Parathyroid adenoma (tissue), 2 donors: ENCODE results near the gene GRM1.

Source experiments
- H2AFZ ChIP-seq: fragments of 300-600 bp; sonication (generic); one replicate; pipeline ENCODE4 v1.7.0; 2017; ENCODE audit warnings: antibody characterized with exemption, mild to moderate bottlenecking
- H3K27ac ChIP-seq: fragments of 300-600 bp; sonication (generic); one replicate; pipeline ENCODE4 v1.7.0; 2017
- H3K27me3 ChIP-seq: fragments of 300-600 bp; sonication (generic); one replicate; pipeline ENCODE4 v1.7.0; 2017; ENCODE audit warnings: low read length; ENCODE audit not compliant: control insufficient read depth, insufficient read depth
- H3K36me3 ChIP-seq: fragments of 300-600 bp; sonication (generic); one replicate; pipeline ENCODE4 v1.7.0; 2017; ENCODE audit warnings: low read length; ENCODE audit not compliant: control insufficient read depth, insufficient read depth
- H3K4me1 ChIP-seq: fragments of 300-600 bp; sonication (generic); one replicate; pipeline ENCODE4 v1.7.0; 2017; ENCODE audit warnings: control low read depth
- H3K4me2 ChIP-seq: fragments of 300-600 bp; sonication (generic); one replicate; pipeline ENCODE4 v1.7.0; 2017; ENCODE audit warnings: low read length
- H3K4me3 ChIP-seq: fragments of 300-600 bp; sonication (generic); one replicate; pipeline ENCODE4 v1.7.0; 2017; ENCODE audit warnings: low read depth, low read length
- H3K79me2 ChIP-seq: fragments of 300-600 bp; sonication (generic); one replicate; pipeline ENCODE4 v1.7.0; 2017; ENCODE audit warnings: control low read depth
- H3K9ac ChIP-seq: fragments of 300-600 bp; sonication (generic); one replicate; pipeline ENCODE4 v1.7.0; 2017; ENCODE audit warnings: mild to moderate bottlenecking
- H3K9me3 ChIP-seq: fragments of 300-600 bp; sonication (generic); one replicate; pipeline ENCODE4 v1.7.0; 2017; ENCODE audit warnings: low read length; ENCODE audit not compliant: control insufficient read depth
- TF ChIP-seq, protein P1 (sequence below): fragments of 300-600 bp; sonication (generic); IDR thresholded peaks from one replicate; pipeline ENCODE4 v1.7.0; 2017; ENCODE audit warnings: antibody characterized with exemption, mild to moderate bottlenecking
- donor health status: primary hyperparathyroidism.

Gene GRM1

DNA sequence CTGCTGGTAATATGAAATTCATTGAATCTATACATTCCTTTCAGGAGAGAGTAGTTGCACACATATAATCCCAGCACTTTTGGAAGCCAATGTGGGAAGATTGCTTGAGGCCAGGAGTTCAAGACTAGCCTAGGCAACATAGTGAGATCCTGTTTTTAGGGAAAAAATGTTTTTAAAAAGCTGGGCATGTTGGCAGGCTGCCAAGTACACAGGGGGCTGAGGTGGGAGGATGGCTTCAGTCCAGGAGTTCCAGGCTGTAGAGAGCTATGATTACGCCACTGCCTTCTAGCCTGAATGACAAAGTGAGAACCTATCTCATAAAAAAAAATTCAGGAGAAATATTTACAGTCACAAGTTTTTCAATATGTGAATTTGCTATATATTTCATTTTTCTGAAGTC, 71.9 kb downstream of the GRM1 start:
- H3K27ac ChIP-seq: no peak overlapping the region
- H2AFZ ChIP-seq: no peak overlapping the region
- no peaks in the 10 kb centered on the region for H3K9me3 ChIP-seq
- H3K4me1 ChIP-seq: no peaks in the 10 kb centered on the region
- no peaks in the 10 kb centered on the region for H3K27me3 ChIP-seq
- no peaks in the 10 kb centered on the region for H3K36me3 ChIP-seq
- TF ChIP-seq, protein P1, sequence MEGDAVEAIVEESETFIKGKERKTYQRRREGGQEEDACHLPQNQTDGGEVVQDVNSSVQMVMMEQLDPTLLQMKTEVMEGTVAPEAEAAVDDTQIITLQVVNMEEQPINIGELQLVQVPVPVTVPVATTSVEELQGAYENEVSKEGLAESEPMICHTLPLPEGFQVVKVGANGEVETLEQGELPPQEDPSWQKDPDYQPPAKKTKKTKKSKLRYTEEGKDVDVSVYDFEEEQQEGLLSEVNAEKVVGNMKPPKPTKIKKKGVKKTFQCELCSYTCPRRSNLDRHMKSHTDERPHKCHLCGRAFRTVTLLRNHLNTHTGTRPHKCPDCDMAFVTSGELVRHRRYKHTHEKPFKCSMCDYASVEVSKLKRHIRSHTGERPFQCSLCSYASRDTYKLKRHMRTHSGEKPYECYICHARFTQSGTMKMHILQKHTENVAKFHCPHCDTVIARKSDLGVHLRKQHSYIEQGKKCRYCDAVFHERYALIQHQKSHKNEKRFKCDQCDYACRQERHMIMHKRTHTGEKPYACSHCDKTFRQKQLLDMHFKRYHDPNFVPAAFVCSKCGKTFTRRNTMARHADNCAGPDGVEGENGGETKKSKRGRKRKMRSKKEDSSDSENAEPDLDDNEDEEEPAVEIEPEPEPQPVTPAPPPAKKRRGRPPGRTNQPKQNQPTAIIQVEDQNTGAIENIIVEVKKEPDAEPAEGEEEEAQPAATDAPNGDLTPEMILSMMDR: no peak
- H3K79me2 ChIP-seq: no peaks in the 10 kb centered on the region
- no peak overlapping the region for H3K4me3 ChIP-seq
- no peak overlapping the region for H3K4me2 ChIP-seq
- no peak overlapping the region for H3K9ac ChIP-seq

DNA sequence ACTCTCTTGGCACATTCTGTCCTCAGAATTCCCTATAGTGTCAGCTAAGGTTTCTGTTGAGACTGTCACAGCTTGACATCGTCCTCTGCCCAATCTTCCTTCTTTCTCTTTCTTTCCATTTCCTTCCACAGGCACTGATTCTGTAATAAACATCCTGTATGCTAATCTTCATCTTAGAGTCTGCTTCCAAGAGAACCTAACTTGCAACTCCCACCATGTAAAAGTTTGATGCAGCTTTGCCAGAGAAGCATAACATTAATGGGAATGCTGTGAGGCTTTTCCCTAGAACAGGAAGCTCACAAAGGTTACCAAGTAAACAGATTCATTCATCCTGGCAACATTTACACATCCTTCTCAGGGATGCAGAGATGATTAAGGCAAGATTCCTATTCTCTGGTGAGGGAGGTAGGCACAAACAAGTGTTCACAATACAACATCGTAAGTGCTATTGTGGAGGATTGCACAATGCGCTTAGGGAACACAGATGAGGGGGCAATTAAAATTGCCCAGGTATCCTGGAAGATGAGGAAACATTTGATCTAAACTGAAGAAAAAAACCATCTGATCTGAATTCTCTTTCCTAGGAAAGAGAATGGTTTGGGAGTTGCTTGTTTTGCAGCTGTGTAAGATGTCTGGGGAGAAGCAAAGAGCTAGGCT, 74.7 kb downstream of the GRM1 start:
- Histone ChIP-seq H3K9me3 (no peaks in the 10 kb centered on the region), H3K9ac (no peak overlapping the region), H3K4me3 (no peak overlapping the region), H3K36me3 (no peaks in the 10 kb centered on the region), H3K4me1 (no peaks in the 10 kb centered on the region), H3K27ac (no peak overlapping the region), H3K79me2 (no peaks in the 10 kb centered on the region), H2AFZ (no peak overlapping the region), H3K27me3 (no peaks in the 10 kb centered on the region), H3K4me2 (no peak overlapping the region)
- TF ChIP-seq, protein P1: no peak

DNA sequence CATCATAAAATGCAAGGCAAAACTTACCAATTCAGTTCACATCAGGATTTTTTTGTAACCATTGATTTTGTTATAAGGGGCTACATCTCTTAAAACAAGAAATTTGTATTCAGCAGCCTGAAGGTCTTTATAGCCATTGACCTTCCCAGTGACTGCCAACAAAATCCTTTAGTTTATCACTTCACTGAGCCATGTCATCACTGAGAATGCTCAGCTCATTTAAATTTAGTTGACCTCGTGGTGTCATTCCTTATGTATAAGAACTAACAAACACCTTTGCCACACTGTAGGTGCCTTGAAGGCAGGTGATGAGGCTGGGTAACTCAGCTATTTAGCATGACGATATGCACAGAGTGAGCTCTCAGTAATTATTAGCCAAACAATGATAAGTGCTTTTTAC, 77.7 kb downstream of the GRM1 start:
- no peaks in the 10 kb centered on the region for H3K27me3 ChIP-seq
- no peak overlapping the region for H3K4me2 ChIP-seq
- no peak overlapping the region for H3K4me3 ChIP-seq
- no peaks in the 10 kb centered on the region for H3K4me1 ChIP-seq
- TF ChIP-seq, protein P1: no peak
- H2AFZ ChIP-seq: no peak overlapping the region
- H3K9ac ChIP-seq: no peak overlapping the region
- no peaks in the 10 kb centered on the region for H3K36me3 ChIP-seq
- no peaks in the 10 kb centered on the region for H3K79me2 ChIP-seq
- no peaks in the 10 kb centered on the region for H3K9me3 ChIP-seq
- H3K27ac ChIP-seq: no peak overlapping the region

DNA sequence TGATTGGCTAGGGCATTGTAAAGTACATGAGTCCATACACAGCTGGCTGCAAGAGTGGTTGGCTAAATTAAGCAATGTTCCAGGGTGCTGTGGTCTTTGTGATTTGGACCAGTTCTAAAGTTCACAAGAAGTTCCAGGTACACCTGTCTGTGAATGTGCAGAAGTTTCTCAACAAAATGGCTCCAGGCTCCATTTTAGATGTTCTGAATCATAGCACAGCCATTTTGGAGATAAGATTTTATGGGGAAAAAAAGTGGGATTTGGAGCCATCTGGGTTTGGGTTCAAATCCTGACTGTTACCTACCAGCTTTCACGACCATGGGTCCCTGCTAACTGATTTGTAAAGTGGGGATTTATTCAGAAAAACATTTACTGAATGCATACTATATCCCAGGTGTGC, 82.1 kb downstream of the GRM1 start:
- H3K36me3 ChIP-seq: no peaks in the 10 kb centered on the region
- H3K27ac ChIP-seq: no peak overlapping the region
- H3K4me3 ChIP-seq: no peak overlapping the region
- H3K79me2 ChIP-seq: no peaks in the 10 kb centered on the region
- H3K4me1 ChIP-seq: no peaks in the 10 kb centered on the region
- no peaks in the 10 kb centered on the region for H3K27me3 ChIP-seq
- no peaks in the 10 kb centered on the region for H3K9me3 ChIP-seq
- TF ChIP-seq, protein P1: no peak
- no peak overlapping the region for H3K4me2 ChIP-seq
- no peak overlapping the region for H2AFZ ChIP-seq
- no peak overlapping the region for H3K9ac ChIP-seq

DNA sequence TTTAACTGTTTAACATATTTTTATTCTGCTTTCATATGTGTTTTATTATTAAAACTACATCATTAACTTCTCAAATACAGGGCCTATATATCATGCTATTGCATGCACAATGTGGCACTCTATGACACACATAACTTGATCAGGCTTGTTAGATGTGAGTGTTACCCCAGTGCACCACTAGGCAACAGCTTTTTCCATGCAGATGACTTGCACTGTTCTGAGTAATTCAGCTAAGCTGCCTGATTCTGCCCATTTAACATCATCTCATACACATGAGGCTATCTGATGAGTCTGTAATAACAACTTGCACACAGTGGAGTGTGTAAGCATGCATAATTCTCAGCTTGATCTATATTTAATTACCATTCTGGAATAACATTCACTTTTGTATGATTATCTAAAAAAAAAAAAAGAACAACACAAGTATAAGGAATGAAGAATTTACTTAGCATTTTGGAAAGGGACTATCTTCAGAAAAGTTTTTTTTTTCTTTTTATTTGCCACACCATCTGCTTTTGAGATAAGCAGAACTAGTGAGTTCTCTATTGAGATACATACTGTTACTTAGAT, 83.1 kb downstream of the GRM1 start:
- TF ChIP-seq, protein P1: no peak
- Histone ChIP-seq H3K9me3 (no peaks in the 10 kb centered on the region), H2AFZ (no peak overlapping the region), H3K4me1 (no peaks in the 10 kb centered on the region), H3K36me3 (no peaks in the 10 kb centered on the region), H3K4me3 (no peak overlapping the region), H3K27me3 (no peaks in the 10 kb centered on the region), H3K79me2 (no peaks in the 10 kb centered on the region), H3K4me2 (no peak overlapping the region), H3K27ac (no peak overlapping the region), H3K9ac (no peak overlapping the region)
